GM13977 (cell line): ENCODE data around the gene LFNG.
A peak's percentile ranks its signal among the peaks of the same experiment; 100 is the strongest.

ENCODE experiments used
- DNase-seq: peaks from one replicate; pipeline ENCODE4 v3.0.0; 2012; ENCODE audit warnings: low spot score
- CTCF ChIP-seq: IDR thresholded peaks from 2 replicates; pipeline ENCODE4 v1.5.1; 2012; ENCODE audit warnings: mild to moderate bottlenecking, control low read depth; ENCODE audit not compliant: insufficient read depth; ENCODE audit errors: extremely low read depth, missing control alignments
- in situ Hi-C: fragments of 300-500 bp; cut with MboI; formaldehyde crosslinking; loops from one replicate; pipeline ENCODE4 v1.12.0; 2022; ENCODE audit warnings: low sequenced_read_pairs, low pct_unique_long_range_greater_than_20kb, mixed read lengths, inconsistent platforms; ENCODE audit not compliant: unreplicated experiment

Gene LFNG

GRCh38 chr7:2519119-2519930 lies at the start of gene LFNG:
LFNG (plus strand) TSS chr7:2519774; CDS start chr7:2519862, 88 bp downstream.
- peak; percentile 100 for DNase-seq
- no peak for TF ChIP-seq CTCF

GRCh38 chr7:2470204-2471021 lies 49.2 kb upstream of the LFNG start:
- no peak for TF ChIP-seq CTCF
- DNase-seq = no peak
- in situ Hi-C loops = no loop called here

More at GRCh38 chr7:2519119-2519930, at the start of gene LFNG:
- in situ Hi-C loops = no loop called here

DNA sequence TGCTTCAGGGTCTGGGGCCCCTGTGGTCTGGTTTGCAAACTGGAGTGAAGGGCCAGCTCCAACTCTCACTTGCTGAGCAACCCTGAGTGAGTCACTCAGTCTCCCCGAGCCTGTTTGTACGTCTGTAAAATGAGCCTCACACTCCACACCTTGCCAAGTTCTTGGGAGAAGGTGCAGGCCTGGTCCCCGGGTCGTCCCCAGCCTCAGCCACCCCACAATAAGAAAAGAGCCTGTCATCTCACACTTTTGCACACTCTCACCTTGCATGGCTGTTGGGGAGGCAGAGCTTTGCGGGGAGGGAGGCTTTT lies 48.6 kb upstream of the LFNG start:
- no peak for DNase-seq

GRCh38 chr7:2471396-2471795 lies 48.2 kb upstream of the LFNG start:
- no peak for DNase-seq
- in situ Hi-C loops = no loop called here

More for the DNA sequence above, 48.6 kb upstream of the LFNG start:
- no peak for TF ChIP-seq CTCF
- in situ Hi-C loops = no loop called here

GRCh38 chr7:2472739-2473138 lies 46.8 kb upstream of the LFNG start:
- TF ChIP-seq CTCF = no peak
- in situ Hi-C loops = no loop called here
- no peak for DNase-seq

More at GRCh38 chr7:2471396-2471795, 48.2 kb upstream of the LFNG start:
- TF ChIP-seq CTCF = no peak

DNA sequence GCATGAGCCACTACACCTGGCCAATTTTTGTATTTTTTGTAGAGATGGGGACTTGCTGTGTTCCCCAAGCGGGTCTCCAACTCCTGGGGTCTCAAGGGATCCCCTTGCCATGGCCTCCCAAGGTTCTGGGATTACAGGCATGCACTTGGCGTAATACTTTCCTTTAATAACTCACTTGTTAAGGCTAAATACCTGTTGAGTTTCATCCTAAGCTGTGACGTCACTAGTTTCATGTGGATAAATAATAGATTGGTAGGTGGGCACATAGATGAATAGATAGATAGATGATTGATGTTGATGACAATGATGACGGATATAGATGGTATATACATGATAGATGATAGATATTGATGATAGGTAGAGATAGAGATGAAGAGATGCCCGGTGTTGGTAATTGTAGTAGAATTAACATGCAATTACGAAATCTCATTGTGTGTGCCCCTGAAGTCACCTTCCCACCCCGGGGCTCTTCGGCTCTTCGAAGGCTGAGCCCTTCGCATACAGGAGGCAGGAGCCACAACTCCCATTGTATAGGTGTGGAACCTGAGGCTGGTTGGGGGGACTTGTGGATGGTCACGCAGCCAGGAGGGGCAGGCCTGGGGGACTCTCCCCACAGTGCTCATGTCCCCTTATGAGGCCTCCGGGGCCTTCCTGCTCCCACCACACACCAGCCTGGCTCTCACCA lies 45.9 kb upstream of the LFNG start:
- no peak for DNase-seq
- in situ Hi-C loops = no loop called here
- no peak for TF ChIP-seq CTCF
